ENCODE data around the gene RBM43. TPM values are rescaled to one million over a fixed set of nuclear protein-coding genes. Genes with fewer than 3 reads are reported as not detected.

The RBM43 gene
- total RNA-seq, 2 experiments from 2014 or later, result 3.4 to 3.8 TPM

- DNase-seq, result no peak
- Mint-ChIP-seq H3K9me3 (peaks cover 2% of the 10 kb centered on the region), H3K4me1 (ENCODE audit: low read depth) (peaks cover 12% of the 10 kb centered on the region), H3K27ac (no peak overlapping the region), H3K36me3 (ENCODE audit: low read depth) (peaks cover 2% of the 10 kb centered on the region), H3K4me3 (no peak overlapping the region), H3K27me3 (ENCODE audit: low read depth) (no peaks in the 10 kb centered on the region)
- intact Hi-C loops (cut with micrococcal nuclease), result no loop called here
- CTCF ChIA-PET, result interaction anchor here (0.8 kb wide), 1 partner anchor 145 kb away, joined by 5 read pairs; the partner anchor contains the start of gene RIF1
These were observed 2.6 kb upstream of the RBM43 start for GRCh38 chr2:151264157-151264825.

- peaks cover under 1% of the 10 kb centered on the region for H3K9me3 Mint-ChIP-seq
- H3K27ac Mint-ChIP-seq, result no peak overlapping the region
- no peaks in the 10 kb centered on the region for H3K36me3 Mint-ChIP-seq (ENCODE audit: low read depth)
- CTCF ChIA-PET, result interaction anchor here (1.4 kb wide), 1 partner anchor 15 kb away, joined by 3 read pairs; no protein-coding TSS in a partner anchor
- intact Hi-C loops (cut with micrococcal nuclease), result no loop called here
- no peak overlapping the region for H3K4me3 Mint-ChIP-seq
- H3K4me1 Mint-ChIP-seq (ENCODE audit: low read depth), result peaks cover 16% of the 10 kb centered on the region
- no peak for DNase-seq
- no peaks in the 10 kb centered on the region for H3K27me3 Mint-ChIP-seq (ENCODE audit: low read depth)
These were observed 966 bp upstream of the RBM43 start for GRCh38 chr2:151262629-151263028.

- no peak for DNase-seq
- H3K4me3 Mint-ChIP-seq, result peak overlapping the region; percentile 87
These were observed 271 bp upstream of the RBM43 start for GRCh38 chr2:151261977-151262291.

GRCh38 chr2:151260573-151261230, 961 bp downstream of the RBM43 start:
- Mint-ChIP-seq H3K9me3 (no peaks in the 10 kb centered on the region), H3K4me1 (ENCODE audit: low read depth) (peaks cover 18% of the 10 kb centered on the region), H3K27ac (peak overlapping the region; percentile 87), H3K36me3 (ENCODE audit: low read depth) (peaks cover 2% of the 10 kb centered on the region), H3K27me3 (ENCODE audit: low read depth) (no peaks in the 10 kb centered on the region), H3K4me3 (peak overlapping the region; percentile 87)
- intact Hi-C loops (cut with micrococcal nuclease), result loop anchor here (1.0 to 2.0 kb wide), 4 partner anchors 29 to 1674 kb away; partner anchors contain the start of genes MMADHC, NMI and RIF1
- CTCF ChIA-PET, result interaction anchor here (0.5 kb wide), 1 partner anchor 111 kb away, joined by 3 read pairs; no protein-coding TSS in a partner anchor
- DNase-seq, result no peak

More at GRCh38 chr2:151261977-151262291, 271 bp upstream of the RBM43 start:
- Mint-ChIP-seq H3K27me3 (ENCODE audit: low read depth) (no peaks in the 10 kb centered on the region), H3K27ac (peak overlapping the region; percentile 87), H3K36me3 (ENCODE audit: low read depth) (no peaks in the 10 kb centered on the region), H3K9me3 (no peaks in the 10 kb centered on the region), H3K4me1 (ENCODE audit: low read depth) (peaks cover 18% of the 10 kb centered on the region)
- intact Hi-C loops (cut with micrococcal nuclease), result loop anchor here (1.0 to 2.0 kb wide), 4 partner anchors 27 to 1675 kb away; partner anchors contain the start of genes MMADHC, NMI and RIF1
- CTCF ChIA-PET, result no interaction called here

- Mint-ChIP-seq H3K36me3 (ENCODE audit: low read depth) (peaks cover 11% of the 10 kb centered on the region), H3K4me3 (no peak overlapping the region), H3K9me3 (no peaks in the 10 kb centered on the region), H3K4me1 (ENCODE audit: low read depth) (peaks cover 18% of the 10 kb centered on the region), H3K27ac (no peak overlapping the region), H3K27me3 (ENCODE audit: low read depth) (no peaks in the 10 kb centered on the region)
- no peak for DNase-seq
- CTCF ChIA-PET, result interaction anchor here (0.9 to 1.1 kb wide), 2 partner anchors 19 to 111 kb away, joined by 3 to 4 read pairs; no protein-coding TSS in a partner anchor
- intact Hi-C loops (cut with micrococcal nuclease), result no loop called here
These were observed 3.5 kb downstream of the RBM43 start for GRCh38 chr2:151258121-151258520.

- H3K27ac Mint-ChIP-seq, result no peak overlapping the region
- peaks cover 18% of the 10 kb centered on the region for H3K9me3 Mint-ChIP-seq
- CTCF ChIA-PET, result no interaction called here
- no peaks in the 10 kb centered on the region for H3K27me3 Mint-ChIP-seq (ENCODE audit: low read depth)
- DNase-seq, result no peak
- intact Hi-C loops (cut with micrococcal nuclease), result no loop called here
- H3K4me1 Mint-ChIP-seq (ENCODE audit: low read depth), result peaks cover 2% of the 10 kb centered on the region
- no peak overlapping the region for H3K4me3 Mint-ChIP-seq
- peaks cover 55% of the 10 kb centered on the region for H3K36me3 Mint-ChIP-seq (ENCODE audit: low read depth)
These were observed 9.0 kb downstream of the RBM43 start for GRCh38 chr2:151252646-151253045.

- Mint-ChIP-seq H3K27ac (no peak overlapping the region), H3K4me1 (ENCODE audit: low read depth) (no peaks in the 10 kb centered on the region), H3K4me3 (no peak overlapping the region), H3K9me3 (peaks cover 19% of the 10 kb centered on the region), H3K36me3 (ENCODE audit: low read depth) (peaks cover 55% of the 10 kb centered on the region), H3K27me3 (ENCODE audit: low read depth) (no peaks in the 10 kb centered on the region)
- intact Hi-C loops (cut with micrococcal nuclease), result no loop called here
- CTCF ChIA-PET, result no interaction called here
- DNase-seq, result no peak
These were observed 10.7 kb downstream of the RBM43 start for GRCh38 chr2:151251012-151251411.

GRCh38 chr2:151247432-151247831, 14.2 kb downstream of the RBM43 start:
- Mint-ChIP-seq H3K27ac (no peak overlapping the region), H3K27me3 (ENCODE audit: low read depth) (no peaks in the 10 kb centered on the region), H3K36me3 (ENCODE audit: low read depth) (peaks cover 50% of the 10 kb centered on the region), H3K4me3 (no peak overlapping the region), H3K9me3 (peaks cover 31% of the 10 kb centered on the region), H3K4me1 (ENCODE audit: low read depth) (no peaks in the 10 kb centered on the region)
- intact Hi-C loops (cut with micrococcal nuclease), result no loop called here
- DNase-seq, result no peak
- CTCF ChIA-PET, result interaction anchor here (2.4 kb wide), 1 partner anchor 9 kb away, joined by 13 read pairs; no protein-coding TSS in a partner anchor

GRCh38 chr2:151246152-151246551, 15.5 kb downstream of the RBM43 start:
- CTCF ChIA-PET, result no interaction called here
- DNase-seq, result no peak
- peaks cover 31% of the 10 kb centered on the region for H3K9me3 Mint-ChIP-seq
- no peaks in the 10 kb centered on the region for H3K4me1 Mint-ChIP-seq (ENCODE audit: low read depth)
- H3K27ac Mint-ChIP-seq, result no peak overlapping the region
- H3K27me3 Mint-ChIP-seq (ENCODE audit: low read depth), result no peaks in the 10 kb centered on the region
- intact Hi-C loops (cut with micrococcal nuclease), result no loop called here
- H3K36me3 Mint-ChIP-seq (ENCODE audit: low read depth), result peaks cover 37% of the 10 kb centered on the region
- H3K4me3 Mint-ChIP-seq, result no peak overlapping the region

- Mint-ChIP-seq H3K27ac (no peak overlapping the region), H3K4me3 (no peak overlapping the region), H3K36me3 (ENCODE audit: low read depth) (peaks cover 15% of the 10 kb centered on the region), H3K4me1 (ENCODE audit: low read depth) (no peaks in the 10 kb centered on the region), H3K9me3 (peaks cover 18% of the 10 kb centered on the region), H3K27me3 (ENCODE audit: low read depth) (no peaks in the 10 kb centered on the region)
- CTCF ChIA-PET, result interaction anchor here (0.7 kb wide), 2 partner anchors 236 to 1845 kb away, joined by 3 to 4 read pairs; no protein-coding TSS in a partner anchor
- no peak for DNase-seq
- intact Hi-C loops (cut with micrococcal nuclease), result no loop called here
These were observed 18.2 kb downstream of the RBM43 start for GRCh38 chr2:151243468-151243867.

- Mint-ChIP-seq H3K36me3 (ENCODE audit: low read depth) (peaks cover 10% of the 10 kb centered on the region), H3K9me3 (peaks cover 11% of the 10 kb centered on the region), H3K27ac (no peak overlapping the region), H3K4me1 (ENCODE audit: low read depth) (peaks cover 2% of the 10 kb centered on the region), H3K27me3 (ENCODE audit: low read depth) (no peaks in the 10 kb centered on the region), H3K4me3 (no peak overlapping the region)
- intact Hi-C loops (cut with micrococcal nuclease), result no loop called here
- CTCF ChIA-PET, result interaction anchor here (0.6 kb wide), 1 partner anchor 289 kb away, joined by 3 read pairs; no protein-coding TSS in a partner anchor
- no peak for DNase-seq
These were observed 20.4 kb downstream of the RBM43 start for GRCh38 chr2:151241224-151241623.

GRCh38 chr2:151240433-151240832, 21.2 kb downstream of the RBM43 start:
- no peak overlapping the region for H3K27ac Mint-ChIP-seq
- CTCF ChIA-PET, result interaction anchor here (0.5 to 1.3 kb wide), 5 partner anchors 9 to 1627 kb away, joined by 3 to 7 read pairs (median 3); no protein-coding TSS in a partner anchor
- peaks cover 2% of the 10 kb centered on the region for H3K4me1 Mint-ChIP-seq (ENCODE audit: low read depth)
- intact Hi-C loops (cut with micrococcal nuclease), result no loop called here
- H3K27me3 Mint-ChIP-seq (ENCODE audit: low read depth), result no peaks in the 10 kb centered on the region
- peaks cover 5% of the 10 kb centered on the region for H3K36me3 Mint-ChIP-seq (ENCODE audit: low read depth)
- H3K9me3 Mint-ChIP-seq, result peaks cover 6% of the 10 kb centered on the region
- DNase-seq, result no peak
- H3K4me3 Mint-ChIP-seq, result no peak overlapping the region

Data from activated naive CD4-positive, alpha-beta T cell treated with anti-CD3 and anti-CD28 coated beads for 36 hours (primary cell).